Astrocyte of the spinal cord (primary cell): ENCODE data around the gene SARDH.

Source experiments
- DNase-seq: peaks from one replicate; pipeline ENCODE4 v3.0.0; 2011; ENCODE audit warnings: low read depth, low spot score
- H3K4me3 ChIP-seq: 2 replicates; pipeline ENCODE4 v1.5.1; 2011; ENCODE audit warnings: low read depth, mild to moderate bottlenecking, low read length, moderate library complexity
- in situ Hi-C: cut with HindIII; loops from 2 replicates; pipeline ENCODE4 v1.10.0; 2017; ENCODE audit warnings: low sequenced_read_pairs
- TF ChIP-seq, protein P1 (sequence below): IDR thresholded peaks from 2 replicates; pipeline ENCODE4 v1.5.1; 2012; ENCODE audit warnings: low read depth, mild to moderate bottlenecking, low read length, inconsistent platforms

Gene SARDH

DNA sequence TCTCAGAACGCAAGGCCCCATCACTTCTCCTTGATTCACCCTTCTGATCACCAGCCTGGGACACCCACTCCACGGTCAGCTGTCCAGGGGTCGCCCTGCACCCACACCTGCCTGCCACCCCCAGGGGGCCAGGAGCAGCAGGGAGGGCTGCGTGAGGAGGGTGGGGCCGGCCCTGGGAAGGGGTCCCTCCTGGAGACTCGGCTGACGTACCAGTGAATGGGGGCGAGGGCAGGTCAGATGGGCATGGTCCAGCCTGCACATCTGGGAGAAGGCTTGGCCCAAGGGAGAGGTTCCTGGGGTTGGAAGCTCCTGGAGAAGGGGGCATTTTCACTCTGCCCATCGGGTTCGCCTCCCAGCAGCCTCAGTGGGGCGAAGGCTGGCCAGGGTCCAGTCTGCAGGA, 21.8 kb upstream of the SARDH start:
- in situ Hi-C loops = no loop called here
- TF ChIP-seq, protein P1, sequence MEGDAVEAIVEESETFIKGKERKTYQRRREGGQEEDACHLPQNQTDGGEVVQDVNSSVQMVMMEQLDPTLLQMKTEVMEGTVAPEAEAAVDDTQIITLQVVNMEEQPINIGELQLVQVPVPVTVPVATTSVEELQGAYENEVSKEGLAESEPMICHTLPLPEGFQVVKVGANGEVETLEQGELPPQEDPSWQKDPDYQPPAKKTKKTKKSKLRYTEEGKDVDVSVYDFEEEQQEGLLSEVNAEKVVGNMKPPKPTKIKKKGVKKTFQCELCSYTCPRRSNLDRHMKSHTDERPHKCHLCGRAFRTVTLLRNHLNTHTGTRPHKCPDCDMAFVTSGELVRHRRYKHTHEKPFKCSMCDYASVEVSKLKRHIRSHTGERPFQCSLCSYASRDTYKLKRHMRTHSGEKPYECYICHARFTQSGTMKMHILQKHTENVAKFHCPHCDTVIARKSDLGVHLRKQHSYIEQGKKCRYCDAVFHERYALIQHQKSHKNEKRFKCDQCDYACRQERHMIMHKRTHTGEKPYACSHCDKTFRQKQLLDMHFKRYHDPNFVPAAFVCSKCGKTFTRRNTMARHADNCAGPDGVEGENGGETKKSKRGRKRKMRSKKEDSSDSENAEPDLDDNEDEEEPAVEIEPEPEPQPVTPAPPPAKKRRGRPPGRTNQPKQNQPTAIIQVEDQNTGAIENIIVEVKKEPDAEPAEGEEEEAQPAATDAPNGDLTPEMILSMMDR = no peak
- H3K4me3 ChIP-seq = no peak overlapping the region
- no peak for DNase-seq

DNA sequence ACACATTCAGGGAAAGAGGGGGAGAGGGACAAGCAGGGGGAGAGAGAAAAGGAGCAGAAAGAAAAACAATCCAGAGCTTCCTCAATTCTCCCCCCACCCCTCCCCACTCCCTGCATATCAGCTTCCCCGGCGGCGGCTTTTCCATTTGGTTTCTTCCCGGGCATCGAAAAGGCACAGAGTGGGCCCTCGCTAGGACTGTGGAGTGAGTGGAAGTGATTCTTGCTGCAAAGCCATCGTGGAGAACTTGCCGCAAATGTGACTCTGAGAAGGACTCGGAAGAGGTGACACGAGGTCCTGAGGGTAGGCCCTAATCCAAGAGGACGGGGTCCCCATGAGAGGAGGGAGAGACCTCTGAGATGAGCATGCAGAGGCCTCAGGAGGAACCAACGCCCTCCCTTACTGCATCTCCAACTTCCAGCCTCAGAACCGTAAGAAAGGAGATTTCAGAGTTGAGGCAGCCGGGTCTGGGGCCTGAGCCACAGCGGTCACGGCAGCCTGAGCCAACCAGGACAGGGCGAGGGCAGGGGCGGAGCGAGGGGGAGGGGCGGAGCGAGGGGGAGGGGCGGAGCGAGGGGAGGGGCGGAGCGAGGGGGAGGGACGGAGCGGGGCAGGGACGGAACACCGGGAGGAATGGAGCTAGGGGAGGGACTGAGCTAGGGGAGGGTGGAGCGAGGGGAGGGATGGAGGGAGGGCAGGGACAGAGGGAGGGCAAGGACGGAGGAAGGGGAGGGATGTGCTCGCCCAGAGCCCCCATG, 21.2 kb upstream of the SARDH start:
- TF ChIP-seq, protein P1 = no peak
- in situ Hi-C loops = no loop called here
- H3K4me3 ChIP-seq = no peak overlapping the region
- no peak for DNase-seq

GRCh38 chr9:133758228-133758627, 20.1 kb upstream of the SARDH start:
- TF ChIP-seq, protein P1 = no peak
- in situ Hi-C loops = no loop called here
- H3K4me3 ChIP-seq = no peak overlapping the region
- DNase-seq = no peak

DNA sequence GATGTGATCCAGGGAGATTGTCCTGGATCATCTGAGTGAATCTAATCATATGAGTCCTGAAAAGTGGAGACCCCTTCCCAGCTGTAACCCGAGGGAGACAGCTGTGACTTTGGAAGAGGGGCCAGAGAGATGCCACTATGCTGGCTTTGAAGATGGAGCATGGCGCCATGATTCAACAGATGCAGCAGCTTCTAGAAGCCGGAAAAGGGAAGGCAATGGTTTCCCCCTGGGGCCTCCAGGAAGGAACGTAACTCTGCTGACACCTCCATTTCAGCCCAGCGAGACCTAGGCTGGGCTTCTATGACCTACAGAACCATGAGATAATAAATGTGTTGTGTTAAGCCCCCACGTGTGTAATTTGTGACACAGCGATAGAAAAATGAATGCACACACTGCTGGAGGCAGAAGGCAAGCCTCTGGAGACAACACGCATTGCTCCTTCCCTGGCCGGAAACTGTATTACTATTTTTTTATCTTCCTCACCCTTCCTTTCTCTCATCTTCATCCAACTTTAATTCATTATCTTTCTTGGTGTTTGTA, 16.6 kb upstream of the SARDH start:
- no peak overlapping the region for H3K4me3 ChIP-seq
- no peak for DNase-seq
- TF ChIP-seq, protein P1 = no peak
- in situ Hi-C loops = no loop called here

GRCh38 chr9:133754187-133754586, 16.0 kb upstream of the SARDH start:
- TF ChIP-seq, protein P1 = no peak
- no peak overlapping the region for H3K4me3 ChIP-seq
- no peak for DNase-seq
- in situ Hi-C loops = no loop called here

- H3K4me3 ChIP-seq = no peak overlapping the region
- in situ Hi-C loops = no loop called here
- TF ChIP-seq, protein P1 = no peak
- no peak for DNase-seq
These were observed 14.7 kb upstream of the SARDH start for GRCh38 chr9:133752739-133753446.
